ENCODE measurements around the gene CTCF. TPM values are rescaled to one million over a fixed set of nuclear protein-coding genes. Genes with fewer than 3 reads are reported as not detected.

The CTCF gene
- total and polyA plus RNA-seq, 9 donors = 27.4 to 52.3 (median 41.9) TPM

DNA sequence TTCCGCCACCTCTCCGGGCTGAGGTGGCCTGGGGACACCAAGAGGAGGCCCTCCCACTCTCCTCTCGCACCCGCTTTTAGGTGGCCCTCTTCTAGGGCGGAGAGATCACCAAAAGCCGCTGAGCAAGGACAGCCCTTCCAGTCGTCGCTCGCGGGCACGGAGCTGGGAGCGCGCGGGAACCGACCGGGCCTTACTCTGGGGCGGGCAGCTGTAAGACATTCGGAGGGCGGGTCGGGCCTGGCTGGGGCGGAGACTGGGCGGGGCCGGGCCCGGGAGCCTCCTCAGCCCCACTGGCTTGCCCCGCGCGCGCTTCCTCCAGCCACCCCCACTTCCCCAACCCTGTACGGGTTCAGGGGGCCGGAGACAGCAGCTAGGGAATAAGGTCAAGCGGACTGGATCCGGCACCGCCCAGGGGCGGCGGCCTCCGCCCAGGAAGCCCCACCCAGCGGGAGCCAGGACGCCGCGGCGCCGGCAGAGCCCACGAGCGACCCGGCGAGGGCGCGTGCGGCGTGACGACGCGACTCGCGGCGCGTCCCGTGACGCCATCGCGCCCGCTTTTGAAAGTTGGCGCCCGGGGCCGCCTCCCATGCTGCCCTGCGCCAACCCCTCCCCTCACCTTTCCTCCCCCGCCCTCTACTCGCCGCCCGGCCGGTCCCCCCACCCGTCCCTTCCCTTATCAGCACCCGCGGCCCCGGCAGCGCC lies 351 bp upstream of the CTCF start:
- under 1% methylated on average over 57 of the region's 76 CpGs for whole genome bisulfite sequencing (ENCODE audit: insufficient coverage)
- Histone ChIP-seq H3K4me1 (ENCODE audit: control insufficient read depth, insufficient read depth, low read length) (peaks cover 10% of the 10 kb centered on the region), H3K27me3 (ENCODE audit: control insufficient read depth, insufficient read depth, low read length) (no peaks in the 10 kb centered on the region), H3K4me3 (ENCODE audit: low read length) (peak overlapping the region; percentile 87), H3K27ac (ENCODE audit: low read length) (peak overlapping the region; percentile 95), H3K9me3 (replicated peaks; ENCODE audit: control insufficient read depth, low read depth, low read length) (no peaks in the 10 kb centered on the region), H3K36me3 (ENCODE audit: control insufficient read depth, insufficient read depth, low read length) (no peaks in the 10 kb centered on the region)
- DNase-seq = peak; percentile 98

DNA sequence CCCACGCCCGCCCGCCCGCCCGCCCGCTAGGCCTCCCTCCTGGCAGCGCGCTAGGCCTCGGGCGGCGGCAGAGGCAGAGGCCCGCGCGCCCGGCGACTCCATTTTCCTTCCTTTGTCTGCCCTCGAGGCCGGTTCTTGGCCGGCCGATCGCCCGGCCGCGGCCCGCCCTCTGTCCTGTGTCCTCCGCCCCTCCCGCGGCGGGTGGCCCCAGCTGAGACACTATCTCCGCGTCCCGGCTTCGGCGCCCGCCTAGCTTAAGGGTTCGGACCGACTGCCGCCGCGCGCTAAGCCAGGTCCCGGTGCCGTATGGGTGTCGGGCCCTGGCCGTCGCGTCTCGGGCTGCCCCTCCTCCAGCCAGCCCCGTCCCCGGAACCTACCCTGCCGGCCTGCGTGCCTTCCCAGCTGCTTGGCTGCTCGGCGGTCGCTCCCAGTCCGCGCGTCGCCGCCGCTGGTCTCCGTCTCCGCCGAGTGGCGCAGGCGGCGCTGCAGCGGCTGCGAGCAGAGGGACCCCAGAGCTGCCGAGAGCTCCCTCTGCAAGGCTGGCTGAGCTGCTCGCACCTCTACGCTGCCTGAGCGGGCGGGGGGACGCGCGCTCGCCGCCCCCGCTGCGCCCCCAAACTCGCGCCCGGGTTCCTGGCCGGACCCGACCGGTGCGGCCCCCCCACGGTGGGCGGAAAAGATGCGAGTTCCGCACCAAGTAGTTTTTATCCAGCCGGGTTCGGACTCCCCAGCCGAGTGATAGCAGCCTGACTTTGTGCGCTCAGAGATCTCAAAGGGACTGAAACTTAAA lies 787 bp downstream of the CTCF start:
- Histone ChIP-seq H3K27me3 (ENCODE audit: control insufficient read depth, insufficient read depth, low read length) (no peaks in the 10 kb centered on the region), H3K4me3 (ENCODE audit: low read length) (peak overlapping the region; percentile 87), H3K36me3 (ENCODE audit: control insufficient read depth, insufficient read depth, low read length) (no peaks in the 10 kb centered on the region), H3K9me3 (replicated peaks; ENCODE audit: control insufficient read depth, low read depth, low read length) (no peaks in the 10 kb centered on the region), H3K27ac (ENCODE audit: low read length) (peak overlapping the region; percentile 98), H3K4me1 (ENCODE audit: control insufficient read depth, insufficient read depth, low read length) (peaks cover 10% of the 10 kb centered on the region)
- WGBS (ENCODE audit: insufficient coverage) = under 1% methylated on average over 85 of the region's 96 CpGs
- peak; percentile 80 for DNase-seq

DNA sequence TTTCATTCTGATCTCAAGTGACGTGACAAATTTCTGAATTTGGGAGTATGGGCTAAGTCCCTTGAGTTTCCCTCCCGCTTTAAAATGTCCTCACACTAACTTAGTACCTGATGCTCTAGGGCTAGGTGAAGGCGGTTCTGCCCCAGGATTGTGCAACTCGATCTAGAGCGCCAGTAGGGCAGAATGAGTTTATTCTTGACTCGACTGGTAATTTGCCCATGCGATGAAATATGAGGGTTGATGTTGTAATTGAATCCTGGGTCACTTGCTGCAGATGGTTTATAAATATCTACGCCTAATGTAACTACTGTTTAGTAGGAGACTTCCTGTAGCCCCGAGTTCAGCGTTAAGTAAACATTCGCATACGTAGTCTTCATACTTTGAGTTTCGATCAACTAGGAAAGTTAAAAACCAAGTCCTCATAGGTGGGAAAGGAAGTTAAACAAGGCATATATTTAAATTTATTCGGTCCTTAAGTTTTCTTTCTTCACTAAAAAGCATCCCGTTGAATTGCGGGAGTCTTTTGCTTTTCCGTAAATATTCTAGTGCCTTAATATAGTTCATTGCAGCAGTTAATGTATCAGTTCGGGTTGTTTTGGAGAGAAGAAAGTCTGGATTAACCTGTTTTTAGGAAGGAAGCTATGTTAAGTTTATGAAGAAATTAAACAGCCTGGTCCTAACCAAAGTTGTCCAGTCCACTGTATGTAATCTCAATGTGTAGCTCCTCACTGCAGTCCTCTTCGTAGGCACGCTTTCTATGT lies 1.6 kb downstream of the CTCF start:
- Histone ChIP-seq H3K27me3 (ENCODE audit: control insufficient read depth, insufficient read depth, low read length) (no peaks in the 10 kb centered on the region), H3K36me3 (ENCODE audit: control insufficient read depth, insufficient read depth, low read length) (no peaks in the 10 kb centered on the region), H3K27ac (ENCODE audit: low read length) (peak overlapping the region; percentile 98), H3K9me3 (replicated peaks; ENCODE audit: control insufficient read depth, low read depth, low read length) (no peaks in the 10 kb centered on the region), H3K4me3 (ENCODE audit: low read length) (peak overlapping the region; percentile 87), H3K4me1 (ENCODE audit: control insufficient read depth, insufficient read depth, low read length) (peaks cover 10% of the 10 kb centered on the region)
- peak; percentile 61 for DNase-seq
- WGBS (ENCODE audit: insufficient coverage) = 0% methylated on average over 1 of the region's 20 CpGs

DNA sequence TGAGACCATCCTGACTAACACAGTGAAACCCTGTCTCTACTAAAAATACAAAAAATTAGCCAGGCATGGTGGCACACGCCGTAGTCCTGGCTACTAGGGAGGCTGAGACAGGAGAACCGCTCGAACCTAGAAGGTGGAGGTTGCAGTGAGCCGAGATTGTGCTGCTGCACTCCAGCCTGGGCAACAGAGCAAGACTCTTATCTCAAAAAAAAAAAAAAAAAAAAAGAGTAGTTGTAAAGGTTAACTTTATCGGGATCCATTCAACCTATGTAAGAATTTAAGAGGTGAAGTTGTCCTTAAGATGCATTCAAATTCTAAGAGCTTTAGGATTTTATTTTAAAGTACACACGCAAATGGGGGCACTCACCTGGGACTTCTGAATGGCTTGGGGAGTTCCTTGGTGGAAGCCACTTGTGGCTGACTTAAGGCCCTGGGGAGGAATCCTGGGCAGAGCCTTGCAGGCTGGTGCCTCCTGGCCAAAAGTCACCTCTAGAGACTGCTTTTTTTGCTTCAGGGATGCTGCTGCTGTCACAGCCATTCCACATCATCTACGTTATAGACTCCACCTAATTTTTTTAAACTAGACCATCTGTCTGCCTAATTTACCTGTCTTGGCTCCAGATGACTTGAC lies 3.3 kb downstream of the CTCF start:
- no peak for DNase-seq
- peaks cover 10% of the 10 kb centered on the region for H3K4me1 ChIP-seq (ENCODE audit: control insufficient read depth, insufficient read depth, low read length)
- H3K27ac ChIP-seq (ENCODE audit: low read length) = no peak overlapping the region
- 100% methylated on average over 2 of the region's 8 CpGs for WGBS (ENCODE audit: insufficient coverage)
- H3K9me3 ChIP-seq (replicated peaks; ENCODE audit: control insufficient read depth, low read depth, low read length) = no peaks in the 10 kb centered on the region
- no peaks in the 10 kb centered on the region for H3K27me3 ChIP-seq (ENCODE audit: control insufficient read depth, insufficient read depth, low read length)
- no peaks in the 10 kb centered on the region for H3K36me3 ChIP-seq (ENCODE audit: control insufficient read depth, insufficient read depth, low read length)
- no peak overlapping the region for H3K4me3 ChIP-seq (ENCODE audit: low read length)

DNA sequence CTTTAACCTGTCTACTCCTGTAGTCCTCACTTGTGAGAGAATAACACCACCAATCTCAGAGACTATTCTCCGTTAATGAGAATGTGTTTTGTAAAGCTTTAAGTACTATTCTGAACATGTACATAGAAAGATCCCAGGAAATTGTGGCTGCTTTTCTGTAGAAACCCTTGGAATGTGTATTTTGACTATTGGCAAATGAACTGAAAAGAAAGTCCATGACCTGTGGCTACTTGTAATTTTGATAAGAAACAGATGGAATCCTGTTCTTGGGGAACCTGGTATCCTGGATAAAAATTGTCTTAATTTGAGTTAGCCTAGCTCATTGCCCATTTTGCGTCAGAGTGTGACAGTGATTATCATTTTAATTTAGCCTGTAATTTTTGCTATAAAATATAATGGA lies 9.1 kb downstream of the CTCF start:
- Histone ChIP-seq H3K9me3 (replicated peaks; ENCODE audit: control insufficient read depth, low read depth, low read length) (no peaks in the 10 kb centered on the region), H3K4me3 (ENCODE audit: low read length) (no peak overlapping the region), H3K4me1 (ENCODE audit: control insufficient read depth, insufficient read depth, low read length) (no peaks in the 10 kb centered on the region), H3K36me3 (ENCODE audit: control insufficient read depth, insufficient read depth, low read length) (peaks cover 17% of the 10 kb centered on the region), H3K27ac (ENCODE audit: low read length) (no peak overlapping the region), H3K27me3 (ENCODE audit: control insufficient read depth, insufficient read depth, low read length) (no peaks in the 10 kb centered on the region)
- no peak for DNase-seq
- WGBS (ENCODE audit: insufficient coverage) = no CpG with 5 or more reads among the region's 2 CpGs

DNA sequence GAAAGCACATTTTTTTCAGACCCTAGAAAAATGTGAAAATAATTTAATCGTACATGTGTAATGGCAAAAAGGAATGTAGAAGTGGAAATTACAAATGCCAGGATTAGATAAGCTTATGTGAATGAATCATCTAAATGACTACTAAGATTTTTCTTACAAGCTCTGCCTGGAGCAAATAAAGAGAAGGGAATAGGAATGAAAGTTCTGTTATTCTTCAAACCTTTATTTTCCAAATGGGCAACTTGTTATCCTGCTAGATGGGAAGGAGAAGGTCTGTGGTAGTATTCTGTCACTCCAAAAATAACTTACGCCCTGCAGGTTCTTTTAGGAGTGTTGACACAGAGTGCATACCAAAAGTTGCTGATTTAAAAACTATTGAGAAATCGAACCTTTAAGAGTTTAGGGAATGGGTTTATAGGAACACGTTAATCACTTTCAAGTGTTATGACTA lies 9.7 kb downstream of the CTCF start:
- H3K27ac ChIP-seq (ENCODE audit: low read length) = no peak overlapping the region
- H3K4me1 ChIP-seq (ENCODE audit: control insufficient read depth, insufficient read depth, low read length) = no peaks in the 10 kb centered on the region
- no peak for DNase-seq
- 100% methylated on average over 2 of the region's 4 CpGs for WGBS (ENCODE audit: insufficient coverage)
- no peak overlapping the region for H3K4me3 ChIP-seq (ENCODE audit: low read length)
- H3K9me3 ChIP-seq (replicated peaks; ENCODE audit: control insufficient read depth, low read depth, low read length) = no peaks in the 10 kb centered on the region
- no peaks in the 10 kb centered on the region for H3K27me3 ChIP-seq (ENCODE audit: control insufficient read depth, insufficient read depth, low read length)
- peaks cover 17% of the 10 kb centered on the region for H3K36me3 ChIP-seq (ENCODE audit: control insufficient read depth, insufficient read depth, low read length)

DNA sequence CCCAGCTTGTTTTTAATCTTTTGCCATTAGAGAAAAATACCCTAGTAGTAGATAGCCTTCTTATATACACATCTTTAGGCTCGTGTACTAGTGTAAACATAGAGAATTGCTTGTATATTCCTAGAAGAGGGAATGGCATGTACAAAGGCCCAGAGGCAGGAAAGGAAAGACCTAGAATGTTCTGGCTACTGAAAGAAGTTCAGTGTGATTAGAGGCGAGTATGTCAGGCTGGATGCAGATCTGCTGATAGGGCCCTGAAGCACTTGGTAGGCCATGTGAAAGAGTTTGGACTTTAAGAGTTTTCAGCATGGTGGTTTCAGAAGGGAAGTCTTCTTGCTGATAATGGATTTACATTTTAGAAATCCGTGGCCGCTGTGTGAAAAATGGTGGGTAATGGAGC lies 17.4 kb downstream of the CTCF start:
- DNase-seq = no peak
- no peaks in the 10 kb centered on the region for H3K4me1 ChIP-seq (ENCODE audit: control insufficient read depth, insufficient read depth, low read length)
- no peaks in the 10 kb centered on the region for H3K9me3 ChIP-seq (replicated peaks; ENCODE audit: control insufficient read depth, low read depth, low read length)
- H3K36me3 ChIP-seq (ENCODE audit: control insufficient read depth, insufficient read depth, low read length) = peaks cover 16% of the 10 kb centered on the region
- H3K27ac ChIP-seq (ENCODE audit: low read length) = no peak overlapping the region
- WGBS (ENCODE audit: insufficient coverage) = 87% methylated on average over 3 of the region's 4 CpGs
- no peak overlapping the region for H3K4me3 ChIP-seq (ENCODE audit: low read length)
- H3K27me3 ChIP-seq (ENCODE audit: control insufficient read depth, insufficient read depth, low read length) = no peaks in the 10 kb centered on the region

DNA sequence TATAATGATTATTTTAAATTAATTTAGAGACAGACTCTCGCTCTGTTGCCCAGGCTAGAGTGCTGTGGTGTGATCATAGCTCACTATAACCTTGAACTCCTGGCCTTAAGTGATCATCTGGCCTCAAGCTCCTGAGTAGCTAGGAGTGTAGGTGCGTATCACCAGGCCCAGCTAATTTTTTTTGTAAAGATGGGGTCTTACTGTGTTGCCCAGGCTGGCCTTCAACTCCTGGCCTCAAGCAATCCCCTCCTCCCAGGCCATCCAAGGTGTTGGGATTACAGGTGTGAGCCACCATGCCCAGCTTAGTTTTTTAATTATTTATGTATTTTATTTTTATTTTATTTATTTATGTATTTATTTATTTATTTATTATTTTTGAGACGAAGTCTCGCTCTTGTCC lies 17.9 kb downstream of the CTCF start:
- Histone ChIP-seq H3K9me3 (replicated peaks; ENCODE audit: control insufficient read depth, low read depth, low read length) (no peaks in the 10 kb centered on the region), H3K4me3 (ENCODE audit: low read length) (no peak overlapping the region), H3K27me3 (ENCODE audit: control insufficient read depth, insufficient read depth, low read length) (no peaks in the 10 kb centered on the region), H3K27ac (ENCODE audit: low read length) (no peak overlapping the region), H3K4me1 (ENCODE audit: control insufficient read depth, insufficient read depth, low read length) (no peaks in the 10 kb centered on the region), H3K36me3 (ENCODE audit: control insufficient read depth, insufficient read depth, low read length) (peaks cover 12% of the 10 kb centered on the region)
- WGBS (ENCODE audit: insufficient coverage) = 100% methylated on average over 2 of the region's 4 CpGs
- no peak for DNase-seq

DNA sequence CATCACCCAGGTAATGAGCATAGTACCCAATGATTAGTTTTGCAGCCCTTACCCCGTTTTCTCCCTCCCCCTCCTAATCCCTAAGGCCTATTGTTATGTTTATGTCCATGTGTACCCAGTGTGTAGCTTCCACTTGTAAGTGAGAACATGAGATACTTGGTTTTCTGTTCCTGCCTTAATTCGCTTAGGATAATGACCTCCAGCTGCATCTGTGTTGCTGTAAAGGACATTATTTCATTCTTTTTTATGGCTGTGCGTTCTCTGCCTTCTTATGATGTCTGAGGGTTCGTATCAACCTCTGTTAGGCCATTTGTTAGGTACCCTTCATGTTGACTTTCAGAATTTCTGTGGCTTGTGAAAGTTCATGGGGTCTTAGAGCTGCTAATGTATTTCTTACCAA lies 31.0 kb downstream of the CTCF start:
- Histone ChIP-seq H3K9me3 (replicated peaks; ENCODE audit: control insufficient read depth, low read depth, low read length) (no peaks in the 10 kb centered on the region), H3K27me3 (ENCODE audit: control insufficient read depth, insufficient read depth, low read length) (no peaks in the 10 kb centered on the region), H3K36me3 (ENCODE audit: control insufficient read depth, insufficient read depth, low read length) (peaks cover 14% of the 10 kb centered on the region), H3K27ac (ENCODE audit: low read length) (no peak overlapping the region), H3K4me3 (ENCODE audit: low read length) (no peak overlapping the region), H3K4me1 (ENCODE audit: control insufficient read depth, insufficient read depth, low read length) (no peaks in the 10 kb centered on the region)
- no peak for DNase-seq
- 60% methylated on average over 1 of the region's 4 CpGs for WGBS (ENCODE audit: insufficient coverage)

DNA sequence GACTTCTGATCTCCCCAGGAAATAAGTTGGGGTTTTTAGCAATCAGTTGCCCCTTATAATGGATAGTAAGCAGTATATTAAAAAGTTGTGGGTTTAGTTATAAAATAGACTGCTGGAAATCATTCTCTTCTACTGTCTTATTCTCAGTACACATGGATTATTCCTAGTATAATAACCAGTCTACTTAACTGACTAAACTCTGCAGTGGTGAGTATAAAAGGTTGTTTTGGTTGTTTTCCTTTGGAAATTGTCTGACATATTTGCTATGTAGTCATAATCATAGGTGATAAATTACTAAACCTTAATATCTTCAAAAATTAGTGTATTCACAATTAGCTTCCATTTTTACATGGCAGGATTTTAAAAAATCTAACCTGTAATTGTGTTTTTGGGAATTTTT lies 31.4 kb downstream of the CTCF start:
- Histone ChIP-seq H3K27ac (ENCODE audit: low read length) (no peak overlapping the region), H3K9me3 (replicated peaks; ENCODE audit: control insufficient read depth, low read depth, low read length) (no peaks in the 10 kb centered on the region), H3K36me3 (ENCODE audit: control insufficient read depth, insufficient read depth, low read length) (peaks cover 11% of the 10 kb centered on the region), H3K27me3 (ENCODE audit: control insufficient read depth, insufficient read depth, low read length) (no peaks in the 10 kb centered on the region), H3K4me1 (ENCODE audit: control insufficient read depth, insufficient read depth, low read length) (no peaks in the 10 kb centered on the region), H3K4me3 (ENCODE audit: low read length) (no peak overlapping the region)
- no peak for DNase-seq
